ENCODE results near the gene PDCD7.

- TF ChIP-seq, protein P1, sequence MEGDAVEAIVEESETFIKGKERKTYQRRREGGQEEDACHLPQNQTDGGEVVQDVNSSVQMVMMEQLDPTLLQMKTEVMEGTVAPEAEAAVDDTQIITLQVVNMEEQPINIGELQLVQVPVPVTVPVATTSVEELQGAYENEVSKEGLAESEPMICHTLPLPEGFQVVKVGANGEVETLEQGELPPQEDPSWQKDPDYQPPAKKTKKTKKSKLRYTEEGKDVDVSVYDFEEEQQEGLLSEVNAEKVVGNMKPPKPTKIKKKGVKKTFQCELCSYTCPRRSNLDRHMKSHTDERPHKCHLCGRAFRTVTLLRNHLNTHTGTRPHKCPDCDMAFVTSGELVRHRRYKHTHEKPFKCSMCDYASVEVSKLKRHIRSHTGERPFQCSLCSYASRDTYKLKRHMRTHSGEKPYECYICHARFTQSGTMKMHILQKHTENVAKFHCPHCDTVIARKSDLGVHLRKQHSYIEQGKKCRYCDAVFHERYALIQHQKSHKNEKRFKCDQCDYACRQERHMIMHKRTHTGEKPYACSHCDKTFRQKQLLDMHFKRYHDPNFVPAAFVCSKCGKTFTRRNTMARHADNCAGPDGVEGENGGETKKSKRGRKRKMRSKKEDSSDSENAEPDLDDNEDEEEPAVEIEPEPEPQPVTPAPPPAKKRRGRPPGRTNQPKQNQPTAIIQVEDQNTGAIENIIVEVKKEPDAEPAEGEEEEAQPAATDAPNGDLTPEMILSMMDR (IDR thresholded peaks at IDR 0.05): no peak
- TF ChIP-seq TP53 (CRISPR knock-in tag; IDR thresholded peaks at IDR 0.05) (no peak), REST (IDR thresholded peaks at IDR 0.05) (no peak), POLR2A (IDR thresholded peaks at IDR 0.05; ENCODE audit: low read length) (no peak), RCOR1 (IDR thresholded peaks at IDR 0.05; ENCODE audit: low read depth, low read length) (no peak), HOXB5 (CRISPR knock-in tag; IDR thresholded peaks at IDR 0.05) (no peak), JUN (IDR thresholded peaks at IDR 0.05) (no peak)
These were observed 48.3 kb downstream of the PDCD7 start for GRCh38 chr15:65085207-65085753.
